Ectodermal cell (in vitro differentiated cells): Measurements from ENCODE around the gene CDH6.

Source experiments
- H3K27ac ChIP-seq: 2 replicates; pipeline ENCODE4 v1.7.0; 2013; ENCODE audit warnings: mild to moderate bottlenecking, low read depth, low read length; ENCODE audit not compliant: insufficient read depth, poor library complexity, severe bottlenecking
- H3K27me3 ChIP-seq: 2 replicates; pipeline ENCODE4 v1.7.0; 2013; ENCODE audit warnings: mild to moderate bottlenecking, low read length; ENCODE audit not compliant: insufficient read depth, control insufficient read depth, poor library complexity, severe bottlenecking
- H3K36me3 ChIP-seq: one replicate; pipeline ENCODE4 v1.7.0; 2013; ENCODE audit warnings: low read length; ENCODE audit not compliant: control insufficient read depth, insufficient read depth
- H3K4me1 ChIP-seq: one replicate; pipeline ENCODE4 v1.7.0; 2013; ENCODE audit warnings: low read length; ENCODE audit not compliant: control insufficient read depth, insufficient read depth
- H3K4me3 ChIP-seq: 2 replicates; pipeline ENCODE4 v1.7.0; 2013; ENCODE audit warnings: low read depth, low read length, control low read depth; ENCODE audit not compliant: insufficient read depth
- H3K9me3 ChIP-seq: 2 replicates; pipeline ENCODE4 v1.7.0; 2013; ENCODE audit warnings: mild to moderate bottlenecking, low read length, moderate library complexity; ENCODE audit not compliant: control insufficient read depth

The CDH6 gene

DNA sequence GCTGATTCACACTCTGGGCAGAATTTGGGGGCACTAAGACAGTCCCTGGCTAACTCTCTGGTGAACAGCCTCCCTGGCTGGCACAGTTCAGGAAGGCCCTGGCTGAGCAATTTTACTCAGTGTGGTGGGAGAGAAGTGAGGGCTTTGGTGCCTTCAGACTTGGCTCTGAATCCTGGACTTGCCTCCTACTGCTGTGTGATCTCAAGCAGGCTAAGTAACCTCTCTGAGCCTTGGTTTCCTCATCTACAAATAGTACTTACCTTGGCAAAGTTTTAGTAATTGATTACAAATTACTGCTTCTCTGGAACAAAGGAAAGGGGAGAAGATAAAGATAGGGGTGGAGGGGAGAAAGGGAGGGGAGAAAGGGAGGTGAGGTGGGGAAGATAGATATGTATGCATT is 184.7 kb downstream of the CDH6 start:
- no peak overlapping the region for H3K27ac ChIP-seq
- no peaks in the 10 kb centered on the region for H3K27me3 ChIP-seq
- H3K4me3 ChIP-seq = no peak overlapping the region
- peaks cover 20% of the 10 kb centered on the region for H3K4me1 ChIP-seq
- no peaks in the 10 kb centered on the region for H3K9me3 ChIP-seq
- H3K36me3 ChIP-seq = no peaks in the 10 kb centered on the region
